ENCODE measurements around the gene ZFYVE9. TPM values are rescaled to one million over a fixed set of nuclear protein-coding genes. Genes with fewer than 3 reads are reported as not detected.

ZFYVE9 gene
- total RNA-seq, 1 donor from 2014 or later, result 40.0 TPM

- DNase-seq (ENCODE audit: low spot score, unreplicated experiment), result no peak
- Mint-ChIP-seq H3K27me3 (no peaks in the 10 kb centered on the region), H3K27ac (no peak overlapping the region), H3K4me3 (ENCODE audit: low read depth) (no peak overlapping the region), H3K9me3 (ENCODE audit: low read depth) (peaks cover 13% of the 10 kb centered on the region), H3K4me1 (ENCODE audit: low read depth) (peaks cover 3% of the 10 kb centered on the region), H3K36me3 (ENCODE audit: insufficient read depth) (peaks cover 4% of the 10 kb centered on the region)
- TF ChIP-seq, protein P1, sequence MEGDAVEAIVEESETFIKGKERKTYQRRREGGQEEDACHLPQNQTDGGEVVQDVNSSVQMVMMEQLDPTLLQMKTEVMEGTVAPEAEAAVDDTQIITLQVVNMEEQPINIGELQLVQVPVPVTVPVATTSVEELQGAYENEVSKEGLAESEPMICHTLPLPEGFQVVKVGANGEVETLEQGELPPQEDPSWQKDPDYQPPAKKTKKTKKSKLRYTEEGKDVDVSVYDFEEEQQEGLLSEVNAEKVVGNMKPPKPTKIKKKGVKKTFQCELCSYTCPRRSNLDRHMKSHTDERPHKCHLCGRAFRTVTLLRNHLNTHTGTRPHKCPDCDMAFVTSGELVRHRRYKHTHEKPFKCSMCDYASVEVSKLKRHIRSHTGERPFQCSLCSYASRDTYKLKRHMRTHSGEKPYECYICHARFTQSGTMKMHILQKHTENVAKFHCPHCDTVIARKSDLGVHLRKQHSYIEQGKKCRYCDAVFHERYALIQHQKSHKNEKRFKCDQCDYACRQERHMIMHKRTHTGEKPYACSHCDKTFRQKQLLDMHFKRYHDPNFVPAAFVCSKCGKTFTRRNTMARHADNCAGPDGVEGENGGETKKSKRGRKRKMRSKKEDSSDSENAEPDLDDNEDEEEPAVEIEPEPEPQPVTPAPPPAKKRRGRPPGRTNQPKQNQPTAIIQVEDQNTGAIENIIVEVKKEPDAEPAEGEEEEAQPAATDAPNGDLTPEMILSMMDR (IDR thresholded peaks at IDR 0.05; ENCODE audit: unreplicated experiment), result no peak
These were observed 12.0 kb downstream of the ZFYVE9 start for GRCh38 chr1:52153898-52154297.

GRCh38 chr1:52156460-52156859 is 14.6 kb downstream of the ZFYVE9 start:
- H3K4me3 Mint-ChIP-seq (ENCODE audit: low read depth), result no peak overlapping the region
- no peak for DNase-seq (ENCODE audit: low spot score, unreplicated experiment)
- TF ChIP-seq, protein P1 (IDR thresholded peaks at IDR 0.05; ENCODE audit: unreplicated experiment), result no peak
- H3K27ac Mint-ChIP-seq, result no peak overlapping the region
- no peaks in the 10 kb centered on the region for H3K4me1 Mint-ChIP-seq (ENCODE audit: low read depth)
- peaks cover 14% of the 10 kb centered on the region for H3K36me3 Mint-ChIP-seq (ENCODE audit: insufficient read depth)
- H3K27me3 Mint-ChIP-seq, result no peaks in the 10 kb centered on the region
- H3K9me3 Mint-ChIP-seq (ENCODE audit: low read depth), result peaks cover 13% of the 10 kb centered on the region

DNA sequence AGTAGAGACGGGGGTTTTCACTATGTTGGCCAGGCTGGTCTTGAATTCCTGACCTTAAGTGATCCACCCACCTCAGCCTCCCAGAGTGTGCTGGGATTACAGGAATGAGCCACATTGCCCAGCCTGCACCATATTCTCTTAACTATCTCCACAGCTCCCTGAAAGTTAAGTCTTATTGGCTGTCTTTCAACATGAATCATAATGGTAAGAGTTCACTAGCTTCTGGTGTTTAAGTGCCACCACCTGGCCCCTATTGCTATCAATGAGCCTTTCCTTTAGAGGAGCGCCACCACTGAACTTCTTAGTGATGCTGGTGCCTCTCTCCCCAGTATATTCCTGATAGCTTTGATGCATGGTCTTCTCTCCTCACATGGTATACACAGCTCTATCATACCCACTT is 15.7 kb downstream of the ZFYVE9 start:
- Mint-ChIP-seq H3K27me3 (no peaks in the 10 kb centered on the region), H3K27ac (no peak overlapping the region), H3K36me3 (ENCODE audit: insufficient read depth) (peaks cover 18% of the 10 kb centered on the region), H3K4me3 (ENCODE audit: low read depth) (no peak overlapping the region), H3K9me3 (ENCODE audit: low read depth) (peaks cover 13% of the 10 kb centered on the region), H3K4me1 (ENCODE audit: low read depth) (no peaks in the 10 kb centered on the region)
- TF ChIP-seq, protein P1 (IDR thresholded peaks at IDR 0.05; ENCODE audit: unreplicated experiment), result no peak
- no peak for DNase-seq (ENCODE audit: low spot score, unreplicated experiment)

DNA sequence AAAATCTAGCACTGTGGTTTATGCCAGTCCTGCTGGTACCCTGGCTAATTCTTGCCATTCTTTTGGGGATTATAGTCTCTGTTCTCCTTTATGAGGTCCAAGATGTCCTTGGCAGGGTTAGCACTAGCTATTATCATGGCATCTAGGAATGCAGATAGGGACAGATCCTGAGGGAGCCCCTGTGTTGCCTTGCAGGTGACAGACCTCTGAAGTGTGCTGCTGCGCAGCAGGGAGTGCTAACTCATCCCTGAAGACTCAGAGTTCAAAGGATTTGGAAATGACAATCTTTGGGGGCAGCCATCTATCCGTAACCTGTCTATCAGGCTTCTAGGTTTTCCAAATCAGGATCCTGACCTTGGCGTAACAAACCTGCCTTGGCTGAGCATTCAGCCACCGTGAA is 16.3 kb downstream of the ZFYVE9 start:
- TF ChIP-seq, protein P1 (IDR thresholded peaks at IDR 0.05; ENCODE audit: unreplicated experiment), result no peak
- no peak for DNase-seq (ENCODE audit: low spot score, unreplicated experiment)
- no peak overlapping the region for H3K27ac Mint-ChIP-seq
- peaks cover 20% of the 10 kb centered on the region for H3K36me3 Mint-ChIP-seq (ENCODE audit: insufficient read depth)
- H3K9me3 Mint-ChIP-seq (ENCODE audit: low read depth), result peaks cover 16% of the 10 kb centered on the region
- no peaks in the 10 kb centered on the region for H3K4me1 Mint-ChIP-seq (ENCODE audit: low read depth)
- no peak overlapping the region for H3K4me3 Mint-ChIP-seq (ENCODE audit: low read depth)
- no peaks in the 10 kb centered on the region for H3K27me3 Mint-ChIP-seq

DNA sequence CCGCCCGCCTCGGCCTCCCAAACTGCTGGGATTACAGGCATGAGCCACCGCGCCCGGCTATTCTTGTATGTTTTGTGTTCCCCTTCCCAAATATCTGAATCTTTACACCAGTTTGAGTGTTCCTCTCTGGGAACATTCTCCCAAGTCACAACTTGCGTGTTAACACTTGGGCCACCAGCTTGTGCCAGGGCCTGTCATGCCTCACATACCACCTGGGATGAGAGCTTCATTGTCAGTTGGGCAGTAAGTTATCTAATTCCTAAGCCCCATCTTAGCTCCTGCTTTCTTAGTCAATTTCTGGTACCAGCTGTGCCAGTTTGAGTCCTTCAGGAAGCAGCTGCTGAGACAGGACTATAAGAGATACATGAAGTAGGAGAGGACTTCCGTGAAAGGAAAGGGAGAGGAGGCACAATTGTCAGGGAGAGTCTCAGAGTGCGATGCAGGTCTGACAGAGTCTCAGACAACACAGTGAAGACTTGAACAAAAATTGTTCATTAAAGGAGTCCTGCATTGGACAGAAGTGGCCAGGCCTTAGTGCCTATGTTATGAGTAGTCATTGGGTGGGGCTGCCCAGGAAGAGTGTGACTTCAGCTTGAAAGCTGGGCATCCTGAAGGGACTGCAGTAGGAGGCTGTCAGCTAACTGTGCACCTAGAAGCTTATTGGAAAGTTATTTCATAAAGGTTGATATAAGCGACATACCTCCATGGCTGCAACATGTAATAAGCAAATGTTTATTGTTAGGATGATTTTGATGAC is 17.3 kb downstream of the ZFYVE9 start:
- Mint-ChIP-seq H3K4me3 (ENCODE audit: low read depth) (no peak overlapping the region), H3K27me3 (no peaks in the 10 kb centered on the region), H3K4me1 (ENCODE audit: low read depth) (no peaks in the 10 kb centered on the region), H3K9me3 (ENCODE audit: low read depth) (peaks cover 16% of the 10 kb centered on the region), H3K27ac (no peak overlapping the region), H3K36me3 (ENCODE audit: insufficient read depth) (peaks cover 20% of the 10 kb centered on the region)
- TF ChIP-seq, protein P1 (IDR thresholded peaks at IDR 0.05; ENCODE audit: unreplicated experiment), result no peak
- no peak for DNase-seq (ENCODE audit: low spot score, unreplicated experiment)

All from progenitor cell of endocrine pancreas (in vitro differentiated cells).